Esophagus muscularis mucosa (tissue), 2 donors: ENCODE measurements around the gene COL25A1.

Experiments
- POLR2A ChIP-seq: fragments of 450-650 bp; IDR thresholded peaks from one replicate; pipeline ENCODE4 v1.6.1; 2017; ENCODE audit warnings: antibody characterized with exemption, moderate library complexity, mild to moderate bottlenecking, low read depth
- POLR2AphosphoS5 ChIP-seq, 2 donors: sonication (generic); formaldehyde crosslinking; IDR thresholded peaks; one replicate each; pipeline ENCODE4 v1.6.1; 2017; ENCODE audit warnings: antibody characterized with exemption in 2 of 2

- no peak for TF ChIP-seq POLR2AphosphoS5 (IDR thresholded peaks at IDR 0.05)
- no peak for TF ChIP-seq POLR2A
Measured at GRCh38 chr4:108777388-108777787, 525.1 kb downstream of the COL25A1 start.
